H1 (cell line): ENCODE results near the gene NELL1.

Experiments
- RXRA ChIP-seq: IDR thresholded peaks from 2 replicates; pipeline ENCODE4 v1.6.1; 2011; ENCODE audit warnings: low read depth, mild to moderate bottlenecking, low read length, moderate library complexity; ENCODE audit not compliant: insufficient read depth
- SUZ12 ChIP-seq: fragments of 200-600 bp; sonication (generic); IDR thresholded peaks from 2 replicates; pipeline ENCODE4 v1.6.1; 2012; ENCODE audit warnings: mild to moderate bottlenecking, inconsistent platforms, low read length, moderate library complexity, mixed read lengths
- ZNF274 ChIP-seq: IDR thresholded peaks from 2 replicates; pipeline ENCODE4 v1.7.0; 2012; ENCODE audit warnings: low read length, borderline replicate concordance; ENCODE audit errors: extremely low read depth

DNA sequence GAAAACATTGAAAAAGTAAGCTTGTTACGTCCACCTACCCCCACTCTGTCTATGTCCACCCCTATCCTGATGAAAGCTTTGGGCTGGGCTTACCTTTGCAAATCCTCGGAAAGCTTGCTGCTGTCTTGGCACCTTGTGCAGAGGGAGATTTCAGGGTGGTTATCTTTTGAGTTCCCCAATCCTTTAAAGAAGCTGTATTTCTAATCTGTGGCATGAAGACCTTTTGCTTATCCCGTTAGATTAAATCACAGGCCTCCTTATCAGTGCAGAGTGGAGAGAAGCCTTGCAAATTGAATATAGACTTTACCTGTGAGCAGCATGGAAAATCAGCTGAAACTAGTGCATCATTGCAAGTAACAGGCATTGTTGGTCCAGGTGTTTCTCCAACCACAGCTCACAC lies 942.9 kb downstream of the NELL1 start:
- TF ChIP-seq RXRA (no peak), ZNF274 (no peak), SUZ12 (no peak)
